ENCODE data around the gene AIF1L.

GRCh38 chr9:131094622-131095021 is 1.7 kb upstream of the AIF1L start:
- TF ChIP-seq POLR2A (IDR thresholded peaks at IDR 0.05): no peak
- no peak for TF ChIP-seq CTCF (IDR thresholded peaks at IDR 0.05)
